IMR-90 (cell line): Measurements from ENCODE around the gene NR5A1. TPM values are rescaled to one million over a fixed set of nuclear protein-coding genes. Genes with fewer than 3 reads are reported as not detected.

Experiments
- ATAC-seq: fragments of 200-7000 bp; cut with Tn5 transposase; 2 replicates; pipeline ENCODE4 v1.9.1; 2020; ENCODE audit warnings: low read depth, mild to moderate bottlenecking, moderate library complexity
- BruUV-seq: library from RNA; stranded (reverse); fragments of 400-500 nt; replicated peaks from 2 replicates; lab custom pipeline; 2021; lab: Mats Ljungman, UMichigan
- CTCF ChIA-PET: fragments of 300-600 bp; formaldehyde crosslinking; extraction: SDS; loops from one replicate; lab custom pipeline; 2021; ENCODE audit warnings: antibody characterized with exemption; lab: Yijun Ruan, JAX
- POLR2A ChIA-PET: fragments of 300-600 bp; sonication (Branson Sonifier 250); formaldehyde crosslinking; loops from one replicate; lab custom pipeline; 2022; ENCODE audit warnings: antibody characterized with exemption; ENCODE audit not compliant: unreplicated experiment; lab: Charles Lee
- DNase-seq: peaks from one replicate; pipeline ENCODE4 v3.0.0; 2013
- H2AFZ ChIP-seq: replicated peaks from 2 replicates; pipeline ENCODE3; 2013; ENCODE audit warnings: low read length, mild to moderate bottlenecking; ENCODE audit not compliant: poor library complexity
- H2AK5ac ChIP-seq: 2 replicates; pipeline ENCODE4 v1.6.1; 2013; ENCODE audit warnings: low read depth, low read length, inconsistent platforms
- H2AK9ac ChIP-seq: replicated peaks from 2 replicates; pipeline ENCODE3; 2013; ENCODE audit warnings: mild to moderate bottlenecking, low read depth, low read length, moderate library complexity; ENCODE audit not compliant: poor library complexity
- H2BK120ac ChIP-seq: 2 replicates; pipeline ENCODE4 v1.6.1; 2013; ENCODE audit warnings: low read depth, low read length, inconsistent platforms
- H2BK15ac ChIP-seq: 3 replicates; pipeline ENCODE4 v1.6.1; 2013; ENCODE audit warnings: low read depth, low read length, inconsistent platforms
- H2BK20ac ChIP-seq: 2 replicates; pipeline ENCODE4 v1.6.1; 2013; ENCODE audit warnings: low read depth, mild to moderate bottlenecking, inconsistent platforms, low read length, moderate library complexity
- H2BK5ac ChIP-seq: 2 replicates; pipeline ENCODE4 v1.6.1; 2013; ENCODE audit warnings: mild to moderate bottlenecking, low read depth, low read length, inconsistent platforms; ENCODE audit not compliant: poor library complexity, severe bottlenecking
- H3K14ac ChIP-seq: replicated peaks from 2 replicates; pipeline ENCODE4 v1.6.1; 2013; ENCODE audit warnings: low read depth, low read length, inconsistent platforms
- H3K18ac ChIP-seq: 2 replicates; pipeline ENCODE4 v1.6.1; 2013; ENCODE audit warnings: low read depth, low read length, control low read depth
- H3K23ac ChIP-seq: 2 replicates; pipeline ENCODE4 v1.6.1; 2013; ENCODE audit warnings: low read depth, low read length, inconsistent platforms
- H3K27ac ChIP-seq: 2 replicates; pipeline ENCODE4 v1.5.1; 2013; ENCODE audit warnings: mild to moderate bottlenecking, control low read depth, low read length; ENCODE audit not compliant: insufficient read depth
- H3K27me3 ChIP-seq: 2 replicates; pipeline ENCODE4 v1.6.1; 2013; ENCODE audit warnings: low read length; ENCODE audit not compliant: control insufficient read depth, insufficient read depth
- H3K36me3 ChIP-seq: 2 replicates; pipeline ENCODE4 v1.6.1; 2013; ENCODE audit warnings: low read length, mixed read lengths; ENCODE audit not compliant: control insufficient read depth, insufficient read depth
- H3K4ac ChIP-seq: 2 replicates; pipeline ENCODE4 v1.6.1; 2013; ENCODE audit warnings: low read depth, low read length, inconsistent platforms
- H3K4me1 ChIP-seq: 2 replicates; pipeline ENCODE4 v1.6.1; 2013; ENCODE audit warnings: low read length, mixed read lengths; ENCODE audit not compliant: control insufficient read depth, insufficient read depth
- H3K4me2 ChIP-seq: 2 replicates; pipeline ENCODE4 v1.6.1; 2013; ENCODE audit warnings: low read depth, mild to moderate bottlenecking, control low read depth, low read length, moderate library complexity
- H3K4me3 ChIP-seq: 2 replicates; pipeline ENCODE4 v1.5.1; 2013; ENCODE audit warnings: low read depth, mild to moderate bottlenecking, control low read depth, low read length, moderate library complexity; ENCODE audit not compliant: insufficient read depth
- H3K56ac ChIP-seq: 2 replicates; pipeline ENCODE4 v1.6.1; 2013; ENCODE audit warnings: low read length, inconsistent platforms; ENCODE audit not compliant: insufficient read depth; ENCODE audit errors: extremely low read depth
- H3K79me1 ChIP-seq, 2 experiments: 2 replicates each; pipeline ENCODE4 v1.6.1; 2013; ENCODE audit warnings: low read length in 2 of 2, inconsistent platforms in 1 of 2, low read depth in 1 of 2
- H3K9ac ChIP-seq: 2 replicates; pipeline ENCODE4 v1.6.1; 2013; ENCODE audit warnings: low read depth, low read length, control low read depth
- H3K9me1 ChIP-seq: 2 replicates; pipeline ENCODE4 v1.6.1; 2013; ENCODE audit warnings: low read length, inconsistent platforms; ENCODE audit not compliant: insufficient read depth
- H3K9me3 ChIP-seq: 2 replicates; pipeline ENCODE4 v1.6.1; 2013; ENCODE audit warnings: low read length; ENCODE audit not compliant: control insufficient read depth, insufficient read depth
- H4K20me1 ChIP-seq: 2 replicates; pipeline ENCODE4 v1.6.1; 2013; ENCODE audit warnings: low read length, inconsistent platforms; ENCODE audit not compliant: insufficient read depth
- H4K5ac ChIP-seq: 2 replicates; pipeline ENCODE4 v1.6.1; 2013; ENCODE audit warnings: mild to moderate bottlenecking, low read depth, low read length, control low read depth
- H4K8ac ChIP-seq, 2 experiments: 2 replicates each; pipeline ENCODE4 v1.6.1; 2013; ENCODE audit warnings: low read depth in 2 of 2, low read length in 2 of 2, control low read depth in 1 of 2, inconsistent platforms in 1 of 2
- H4K91ac ChIP-seq: 2 replicates; pipeline ENCODE4 v1.6.1; 2013; ENCODE audit warnings: low read depth, low read length, inconsistent platforms; ENCODE audit not compliant: insufficient read depth
- CEBPB ChIP-seq: IDR thresholded peaks from 2 replicates; pipeline ENCODE4 v1.6.1; 2012; ENCODE audit warnings: low read depth, low read length, improper control_type of control experiment
- CHD1 ChIP-seq: IDR thresholded peaks from 2 replicates; pipeline ENCODE4 v1.6.1; 2012; ENCODE audit warnings: low read depth, low read length, improper control_type of control experiment
- ELK1 ChIP-seq: fragments of 150-350 bp; IDR thresholded peaks from 2 replicates; pipeline ENCODE4 v1.6.1; 2016; ENCODE audit warnings: low read depth, mild to moderate bottlenecking, low read length, moderate library complexity, borderline replicate concordance
- FOS ChIP-seq: fragments of 150-350 bp; IDR thresholded peaks from 2 replicates; pipeline ENCODE4 v1.6.1; 2016; ENCODE audit warnings: low read depth, low read length
- MXI1 ChIP-seq: IDR thresholded peaks from 2 replicates; pipeline ENCODE4 v1.6.1; 2012; ENCODE audit warnings: low read depth, mild to moderate bottlenecking, low read length, moderate library complexity, borderline replicate concordance
- POLR2A ChIP-seq: IDR thresholded peaks from 2 replicates; pipeline ENCODE4 v1.6.1; 2012; ENCODE audit warnings: mild to moderate bottlenecking, low read depth, low read length
- RAD21 ChIP-seq: IDR thresholded peaks from 2 replicates; pipeline ENCODE4 v1.6.1; 2012; ENCODE audit warnings: low read length, improper control_type of control experiment
- RFX5 ChIP-seq: IDR thresholded peaks from 2 replicates; pipeline ENCODE4 v1.8.0; 2012; ENCODE audit warnings: low read depth, mild to moderate bottlenecking, low read length, moderate library complexity
- WGBS, 2 experiments: methylation state at CpG; one replicate each; pipeline versions ENCODE4 v1.1.5 to v1.1.7; 2013; ENCODE audit warnings: missing lambda C conversion rate in 2 of 2; ENCODE audit not compliant: insufficient read length in 1 of 2; ENCODE audit errors: extremely low coverage in 2 of 2; 5-methylcytosine and 5-hydroxymethylcytosine counted together
- dilution Hi-C: fragments of 300-500 bp; cut with HindIII; formaldehyde crosslinking; loops from one replicate; pipeline ENCODE4 v1.14.3; 2018; ENCODE audit warnings: low sequenced_read_pairs; ENCODE audit not compliant: unreplicated experiment
- in situ Hi-C: fragments of 300-500 bp; cut with MboI; formaldehyde crosslinking; loops from 3 replicates; pipeline ENCODE4 v1.14.3; 2019; ENCODE audit warnings: low sequenced_read_pairs, inconsistent platforms, mixed read lengths
- intact Hi-C: fragments of 100-400 bp; cut with micrococcal nuclease; formaldehyde crosslinking; loops from 2 replicates; pipeline ENCODE4 v1.10.0; 2022
- polyA plus RNA-seq, 3 experiments: library from polyadenylated mRNA; depleted of rRNA; stranded (reverse); fragments of >200 nt; gene quantifications; 2 replicates each; pipeline ENCODE4 v1.2.3, GENCODE V29; 2012; ENCODE audit warnings: low replicate concordance in 1 of 3
- total RNA-seq: library from RNA; depleted of rRNA; stranded (reverse); fragments of >200 nt; gene quantifications from 2 replicates; pipeline ENCODE4 v1.2.3, GENCODE V29; 2012
- TF ChIP-seq, protein P1 (sequence below): conservative IDR thresholded peaks from 2 replicates; pipeline ENCODE4 v1.5.1; 2012; ENCODE audit warnings: mild to moderate bottlenecking, low read depth, low read length, improper control_type of control experiment

Gene NR5A1
- total and polyA plus RNA-seq, 2 of the 4 experiments (the other 2 are of a cell fraction), result not detected

DNA sequence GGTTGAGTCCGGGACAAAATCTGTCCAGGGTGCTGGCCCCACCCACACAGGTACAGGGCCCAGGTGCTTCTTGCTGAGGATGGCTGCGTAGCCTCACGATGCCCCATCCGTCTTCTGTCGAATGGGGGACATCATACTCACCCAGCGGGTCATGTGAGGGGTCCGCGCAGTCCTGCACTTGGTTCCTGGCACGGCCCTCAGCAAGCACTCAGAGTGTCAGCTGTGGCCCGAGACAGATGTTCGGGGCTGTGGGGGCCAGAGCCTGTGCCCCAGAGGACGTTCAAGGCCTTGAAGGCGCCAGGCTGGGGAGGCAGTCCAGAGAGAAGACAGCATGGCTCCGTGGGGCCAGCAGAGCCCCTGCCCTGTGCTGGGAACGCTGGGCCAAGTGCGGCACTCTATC lies 27.8 kb downstream of the NR5A1 start:
- H2BK120ac ChIP-seq, result no peak overlapping the region
- H3K4me3 ChIP-seq, result no peak overlapping the region
- H3K9ac ChIP-seq, result no peak overlapping the region
- no peak overlapping the region for H3K18ac ChIP-seq
- intact Hi-C loops (no loop called here), in situ Hi-C loops (no loop called here), dilution Hi-C loops (no loop called here)
- no peaks in the 10 kb centered on the region for H3K79me1 ChIP-seq
- TF ChIP-seq CEBPB (no peak), RAD21 (no peak), ELK1 (no peak), CHD1 (no peak), RFX5 (no peak), MXI1 (no peak), FOS (no peak), POLR2A (no peak)
- TF ChIP-seq, protein P1, sequence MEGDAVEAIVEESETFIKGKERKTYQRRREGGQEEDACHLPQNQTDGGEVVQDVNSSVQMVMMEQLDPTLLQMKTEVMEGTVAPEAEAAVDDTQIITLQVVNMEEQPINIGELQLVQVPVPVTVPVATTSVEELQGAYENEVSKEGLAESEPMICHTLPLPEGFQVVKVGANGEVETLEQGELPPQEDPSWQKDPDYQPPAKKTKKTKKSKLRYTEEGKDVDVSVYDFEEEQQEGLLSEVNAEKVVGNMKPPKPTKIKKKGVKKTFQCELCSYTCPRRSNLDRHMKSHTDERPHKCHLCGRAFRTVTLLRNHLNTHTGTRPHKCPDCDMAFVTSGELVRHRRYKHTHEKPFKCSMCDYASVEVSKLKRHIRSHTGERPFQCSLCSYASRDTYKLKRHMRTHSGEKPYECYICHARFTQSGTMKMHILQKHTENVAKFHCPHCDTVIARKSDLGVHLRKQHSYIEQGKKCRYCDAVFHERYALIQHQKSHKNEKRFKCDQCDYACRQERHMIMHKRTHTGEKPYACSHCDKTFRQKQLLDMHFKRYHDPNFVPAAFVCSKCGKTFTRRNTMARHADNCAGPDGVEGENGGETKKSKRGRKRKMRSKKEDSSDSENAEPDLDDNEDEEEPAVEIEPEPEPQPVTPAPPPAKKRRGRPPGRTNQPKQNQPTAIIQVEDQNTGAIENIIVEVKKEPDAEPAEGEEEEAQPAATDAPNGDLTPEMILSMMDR, result no peak
- H3K27me3 ChIP-seq, result peaks cover 77% of the 10 kb centered on the region
- ATAC-seq (no peak), DNase-seq (no peak)
- H3K27ac ChIP-seq, result no peak overlapping the region
- 83% methylated on average over 7 of the region's 16 CpGs; no CpG with 5 or more reads in 1 of the 2 experiments for WGBS, 2 experiments
- H4K8ac ChIP-seq, result no peak overlapping the region
- H4K20me1 ChIP-seq, result no peaks in the 10 kb centered on the region
- H4K5ac ChIP-seq, result no peak overlapping the region
- no peak overlapping the region for H2BK20ac ChIP-seq
- no peak overlapping the region for H3K4me2 ChIP-seq
- H3K36me3 ChIP-seq, result no peaks in the 10 kb centered on the region
- H2BK15ac ChIP-seq, result no peak overlapping the region
- no TSS peak for BruUV-seq
- H3K9me1 ChIP-seq, result 0 out of 2 replicates have a peak, but pooled peaks cover 3% of the 10 kb centered on the region
- H2AK5ac ChIP-seq, result no peak overlapping the region
- H3K9me3 ChIP-seq, result no peaks in the 10 kb centered on the region
- no peak overlapping the region for H4K91ac ChIP-seq
- H3K56ac ChIP-seq, result no peak overlapping the region
- H3K14ac ChIP-seq, result no peak overlapping the region
- H2BK5ac ChIP-seq, result no peak overlapping the region
- ChIA-PET POLR2A (no interaction called here), CTCF (no interaction called here)
- H2AK9ac ChIP-seq, result no peak overlapping the region
- no peak overlapping the region for H3K4ac ChIP-seq
- no peaks in the 10 kb centered on the region for H3K4me1 ChIP-seq
- peak overlapping the region; percentile 32 for H2AFZ ChIP-seq
- H3K23ac ChIP-seq, result no peak overlapping the region
